CD8-positive, alpha-beta memory T cell (primary cell): ENCODE measurements around the gene POU3F3. TPM values are rescaled to one million over a fixed set of nuclear protein-coding genes. Genes with fewer than 3 reads are reported as not detected.

Experiments used
- CTCF ChIA-PET: fragments of 350-600 bp; sonication (Branson Sonifier 250); formaldehyde crosslinking; loops from one replicate; lab custom pipeline; 2021; ENCODE audit warnings: antibody characterized with exemption; lab: Charles Lee
- POLR2A ChIA-PET: fragments of 350-600 bp; sonication (Branson Sonifier 250); formaldehyde crosslinking; loops from one replicate; lab custom pipeline; 2021; ENCODE audit warnings: antibody characterized with exemption; lab: Charles Lee
- DNase-seq, 5 donors: peaks; one replicate each; pipeline versions ENCODE4 v3.0.0 to v3.0.0-alpha.2; 2020 to 2022; ENCODE audit warnings: mixed read lengths in 1 of 5
- H3K27ac ChIP-seq: one replicate; pipeline ENCODE4 v1.7.0; 2013; ENCODE audit warnings: low read depth, mild to moderate bottlenecking, low read length, moderate library complexity
- H3K27me3 ChIP-seq: 2 replicates; pipeline ENCODE4 v1.7.0; 2013; ENCODE audit warnings: low read length, mild to moderate bottlenecking; ENCODE audit not compliant: insufficient read depth, poor library complexity, severe bottlenecking
- H3K36me3 ChIP-seq: 2 replicates; pipeline ENCODE4 v1.7.0; 2013; ENCODE audit warnings: mild to moderate bottlenecking, low read length, moderate library complexity; ENCODE audit not compliant: insufficient read depth
- H3K4me1 ChIP-seq: 2 replicates; pipeline ENCODE4 v1.7.0; 2013; ENCODE audit warnings: mild to moderate bottlenecking, low read length, moderate library complexity; ENCODE audit not compliant: insufficient read depth
- H3K4me3 ChIP-seq: 2 replicates; pipeline ENCODE4 v1.7.0; 2013; ENCODE audit warnings: mild to moderate bottlenecking, low read length
- H3K9me3 ChIP-seq: 2 replicates; pipeline ENCODE4 v1.7.0; 2013; ENCODE audit warnings: mild to moderate bottlenecking, low read length
- H3K27ac Mint-ChIP-seq, 8 donors: one replicate each; pipeline ENCODE4 v1.8.0; 2020 to 2021; ENCODE audit warnings: mixed read lengths in 8 of 8, mild to moderate bottlenecking in 6 of 8, inconsistent platforms in 3 of 8, moderate library complexity in 3 of 8
- H3K27me3 Mint-ChIP-seq, 2 donors: one replicate each; pipeline ENCODE4 v1.8.0; 2020 to 2021; ENCODE audit warnings: mixed read lengths in 2 of 2, mild to moderate bottlenecking in 1 of 2, moderate library complexity in 1 of 2
- H3K36me3 Mint-ChIP-seq, 3 donors: one replicate each; pipeline ENCODE4 v1.8.0; 2020 to 2021; ENCODE audit warnings: mixed read lengths in 3 of 3, inconsistent platforms in 1 of 3, mild to moderate bottlenecking in 1 of 3
- H3K4me1 Mint-ChIP-seq, 3 donors: one replicate each; pipeline ENCODE4 v1.8.0; 2020 to 2021; ENCODE audit warnings: mixed read lengths in 3 of 3, inconsistent platforms in 1 of 3, mild to moderate bottlenecking in 1 of 3
- H3K4me3 Mint-ChIP-seq, 7 donors: one replicate each; pipeline ENCODE4 v1.8.0; 2020 to 2021; ENCODE audit warnings: mixed read lengths in 7 of 7, mild to moderate bottlenecking in 6 of 7, moderate library complexity in 4 of 7, inconsistent platforms in 2 of 7
- H3K9me3 Mint-ChIP-seq, 5 donors: one replicate each; pipeline ENCODE4 v1.8.0; 2020 to 2022; ENCODE audit warnings: mixed read lengths in 5 of 5, mild to moderate bottlenecking in 3 of 5, moderate library complexity in 2 of 5, inconsistent platforms in 1 of 5
- polyA plus RNA-seq: library from polyadenylated mRNA; unstranded; fragments of 300-500 nt; fragmentation: Illumina TruSeq; gene quantifications from one replicate; pipeline ENCODE4 v1.2.3, GENCODE V29; 2021
- total RNA-seq, 2 experiments: library from RNA; stranded (reverse); gene quantifications; one replicate each; pipeline ENCODE4 v1.2.3, GENCODE V29; 2021

POU3F3 gene
- total and polyA plus RNA-seq, 3 experiments from 2014 or later: not detected

DNA sequence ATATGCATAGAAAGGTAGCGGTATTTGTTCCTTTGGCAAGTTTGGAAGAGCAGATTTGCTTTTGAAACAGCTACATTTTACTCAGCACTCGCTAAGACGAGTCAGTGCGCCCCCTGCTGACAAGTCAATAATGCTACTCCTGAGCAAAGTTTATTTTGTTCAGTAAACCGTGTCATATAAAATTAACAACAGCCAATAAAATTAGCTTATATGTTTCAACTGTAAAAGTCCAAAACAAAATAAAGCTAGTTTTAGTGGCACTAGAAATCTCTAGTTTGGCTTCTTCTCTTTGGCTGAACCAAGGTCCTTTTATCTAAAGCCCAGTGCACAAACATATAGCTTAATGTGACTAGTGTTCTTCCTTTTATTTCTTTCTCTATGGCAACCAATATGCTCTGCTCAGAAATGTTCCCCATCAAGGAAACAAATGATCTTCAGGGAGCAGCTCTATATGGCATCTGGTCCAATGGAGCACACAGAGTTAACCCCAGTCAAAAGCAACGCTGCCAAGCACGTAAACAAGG, 4.2 kb upstream of the POU3F3 start:
- H3K27ac ChIP-seq: no peak overlapping the region
- Mint-ChIP-seq H3K4me3 (peak overlapping the region in 1 of 7 donors; percentile 17), H3K27ac (peak overlapping the region in 1 of 8 donors; percentile 11), H3K9me3 (peaks cover 0 to 14% (median 8%) of the 10 kb centered on the region in 5 donors), H3K27me3 (peaks cover 83 to 91% of the 10 kb centered on the region in 2 donors), H3K36me3 (no peaks in the 10 kb centered on the region), H3K4me1 (peaks cover 35 to 40% (median 37%) of the 10 kb centered on the region in 3 donors)
- H3K9me3 ChIP-seq: no peaks in the 10 kb centered on the region
- no peak overlapping the region for H3K4me3 ChIP-seq
- DNase-seq: peak in 2 of 5 donors; percentile 20 to 29
- peaks cover 49% of the 10 kb centered on the region for H3K27me3 ChIP-seq
- H3K4me1 ChIP-seq: peaks cover 8% of the 10 kb centered on the region
- H3K36me3 ChIP-seq: no peaks in the 10 kb centered on the region
- POLR2A ChIA-PET: no interaction called here
- CTCF ChIA-PET: no interaction called here

DNA sequence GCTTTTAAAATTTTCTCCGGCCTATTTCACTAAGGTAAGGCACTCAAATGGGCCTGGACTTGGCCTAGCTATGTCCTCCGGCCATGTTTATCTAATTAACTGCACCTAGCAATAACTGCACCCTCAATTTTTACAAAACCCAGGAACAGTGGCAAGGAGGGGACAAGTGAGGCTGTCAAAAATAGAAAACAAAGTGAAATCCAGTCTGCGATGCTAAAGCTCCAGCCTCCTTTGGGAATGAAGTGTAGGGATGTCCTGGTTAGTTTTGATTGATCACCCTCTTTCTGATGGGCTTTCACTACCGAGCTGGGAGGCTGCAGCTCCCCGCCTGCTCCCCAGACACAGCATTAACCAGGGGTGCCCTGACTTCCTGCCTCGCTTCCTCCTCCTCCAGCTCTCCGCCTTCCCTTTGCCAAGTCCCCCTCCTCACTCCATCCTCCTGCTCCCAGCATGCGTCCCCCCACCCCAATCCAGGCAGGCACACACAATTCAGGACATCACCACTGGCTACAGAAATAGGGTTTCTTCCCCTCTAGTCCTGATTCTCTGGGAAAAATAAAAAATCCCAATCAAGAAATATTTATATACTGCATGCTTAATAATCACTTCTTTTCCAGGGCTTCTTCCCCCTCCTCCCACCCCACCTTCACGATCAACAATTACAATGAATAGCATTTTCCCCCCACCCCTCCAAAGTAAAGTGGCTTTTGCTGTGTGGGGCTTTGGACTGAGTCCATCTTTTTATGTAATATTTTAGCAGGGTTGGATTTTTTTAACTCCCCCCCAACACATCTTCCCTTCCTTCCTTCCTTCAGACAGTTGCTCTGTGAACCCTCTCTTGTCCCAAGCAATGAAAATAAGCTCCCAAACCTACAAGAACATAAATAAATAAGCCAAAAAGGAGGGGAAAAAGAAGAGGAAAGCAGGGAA, 3.3 kb upstream of the POU3F3 start:
- Histone ChIP-seq H3K36me3 (no peaks in the 10 kb centered on the region), H3K27ac (no peak overlapping the region), H3K27me3 (peaks cover 44% of the 10 kb centered on the region), H3K4me1 (peaks cover 10% of the 10 kb centered on the region), H3K4me3 (no peak overlapping the region), H3K9me3 (no peaks in the 10 kb centered on the region)
- peaks cover 77 to 88% of the 10 kb centered on the region in 2 donors for H3K27me3 Mint-ChIP-seq
- POLR2A ChIA-PET: no interaction called here
- H3K4me3 Mint-ChIP-seq: peak overlapping the region in 2 of 7 donors; percentile 17 to 65
- peaks cover 0 to 15% (median 6%) of the 10 kb centered on the region in 5 donors for H3K9me3 Mint-ChIP-seq
- CTCF ChIA-PET: no interaction called here
- peaks cover 33 to 37% (median 34%) of the 10 kb centered on the region in 3 donors for H3K4me1 Mint-ChIP-seq
- no peak overlapping the region for H3K27ac Mint-ChIP-seq
- no peak for DNase-seq
- no peaks in the 10 kb centered on the region for H3K36me3 Mint-ChIP-seq

DNA sequence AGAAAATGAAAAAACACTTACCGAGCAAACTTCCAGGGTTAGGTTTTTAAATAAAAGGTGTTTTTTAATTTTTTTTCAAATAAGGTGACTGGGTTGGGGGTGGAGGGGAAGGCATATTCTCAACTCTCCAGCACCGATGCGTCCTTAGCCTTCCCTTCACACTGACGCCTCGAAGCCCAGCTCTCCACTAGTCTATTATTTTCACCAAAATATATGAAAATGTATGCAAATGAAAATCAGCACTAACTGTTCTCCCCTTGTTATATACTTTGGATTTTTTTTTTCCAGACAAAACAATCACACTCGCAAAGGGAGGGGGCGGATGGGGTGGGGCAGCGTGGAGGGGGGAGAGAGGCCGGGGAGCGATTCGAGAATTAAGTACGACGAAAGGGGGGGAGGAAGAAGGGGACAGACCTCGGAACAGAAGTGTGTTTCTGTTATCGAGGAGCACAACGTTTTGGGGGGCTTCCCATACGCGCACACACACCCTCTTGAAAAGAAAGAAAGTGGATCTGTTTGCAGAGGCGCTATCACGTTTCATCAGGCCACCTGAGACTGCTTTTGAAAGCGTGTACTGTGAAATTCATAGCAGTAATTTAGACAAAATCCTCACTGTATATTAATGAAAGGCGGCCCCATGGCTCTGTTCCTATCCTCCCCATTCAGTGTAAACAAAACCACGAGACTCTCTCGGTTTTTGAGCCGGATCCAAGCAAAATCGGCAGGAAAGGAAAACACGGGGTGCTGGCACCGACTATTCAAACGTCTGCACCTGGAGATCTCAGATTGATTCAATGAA, 2.4 kb upstream of the POU3F3 start:
- ChIA-PET POLR2A (no interaction called here), CTCF (no interaction called here)
- Histone ChIP-seq H3K4me3 (no peak overlapping the region), H3K9me3 (no peaks in the 10 kb centered on the region), H3K27me3 (peaks cover 44% of the 10 kb centered on the region), H3K36me3 (no peaks in the 10 kb centered on the region), H3K4me1 (peaks cover 10% of the 10 kb centered on the region), H3K27ac (no peak overlapping the region)
- peaks cover 72 to 81% of the 10 kb centered on the region in 2 donors for H3K27me3 Mint-ChIP-seq
- no peak for DNase-seq
- peak overlapping the region in 2 of 8 donors; percentile 43 to 82 for H3K27ac Mint-ChIP-seq
- H3K4me1 Mint-ChIP-seq: peaks cover 33 to 39% (median 34%) of the 10 kb centered on the region in 3 donors
- H3K36me3 Mint-ChIP-seq: no peaks in the 10 kb centered on the region
- H3K4me3 Mint-ChIP-seq: peak overlapping the region; percentile 20 to 93 (median 85)
- peaks cover 0 to 15% (median 6%) of the 10 kb centered on the region in 5 donors for H3K9me3 Mint-ChIP-seq

DNA sequence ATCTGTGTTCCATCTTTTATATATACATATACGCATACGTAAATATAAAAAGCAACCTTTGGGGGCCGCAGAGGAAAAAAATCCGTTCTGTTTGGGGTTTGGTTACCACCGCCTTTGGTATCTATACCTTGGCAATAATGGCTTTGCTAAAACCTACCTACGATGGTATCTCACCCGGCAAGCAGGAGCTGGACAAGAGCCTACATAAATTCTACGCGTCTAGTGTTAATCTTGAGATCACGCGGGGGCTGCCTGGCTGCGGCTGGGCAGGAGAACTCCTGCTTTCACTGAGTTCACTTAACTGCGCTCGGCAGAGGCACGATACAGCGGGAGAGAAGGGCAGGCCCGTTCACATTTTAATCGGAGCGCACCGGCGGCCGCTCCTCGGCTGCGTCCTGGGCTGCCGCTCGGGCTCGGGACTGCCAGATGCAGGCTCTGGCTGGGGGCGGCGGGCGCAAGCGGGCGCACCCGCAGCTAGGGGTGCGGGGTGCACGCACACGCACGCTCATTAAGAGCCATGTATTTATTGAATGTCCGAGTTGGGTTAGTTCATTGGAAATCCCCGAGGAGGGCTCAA, 1.7 kb upstream of the POU3F3 start:
- POLR2A ChIA-PET: no interaction called here
- Mint-ChIP-seq H3K36me3 (no peaks in the 10 kb centered on the region), H3K27ac (peak overlapping the region in 2 of 8 donors; percentile 60 to 82), H3K4me1 (peaks cover 36 to 44% (median 37%) of the 10 kb centered on the region in 3 donors), H3K4me3 (peak overlapping the region; percentile 81 to 93 (median 87)), H3K27me3 (peaks cover 71 to 78% of the 10 kb centered on the region in 2 donors), H3K9me3 (peaks cover 0 to 15% (median 8%) of the 10 kb centered on the region in 5 donors)
- no peak overlapping the region for H3K27ac ChIP-seq
- H3K4me1 ChIP-seq: peaks cover 12% of the 10 kb centered on the region
- CTCF ChIA-PET: no interaction called here
- no peaks in the 10 kb centered on the region for H3K9me3 ChIP-seq
- H3K4me3 ChIP-seq: no peak overlapping the region
- DNase-seq: no peak
- H3K36me3 ChIP-seq: no peaks in the 10 kb centered on the region
- peaks cover 41% of the 10 kb centered on the region for H3K27me3 ChIP-seq

DNA sequence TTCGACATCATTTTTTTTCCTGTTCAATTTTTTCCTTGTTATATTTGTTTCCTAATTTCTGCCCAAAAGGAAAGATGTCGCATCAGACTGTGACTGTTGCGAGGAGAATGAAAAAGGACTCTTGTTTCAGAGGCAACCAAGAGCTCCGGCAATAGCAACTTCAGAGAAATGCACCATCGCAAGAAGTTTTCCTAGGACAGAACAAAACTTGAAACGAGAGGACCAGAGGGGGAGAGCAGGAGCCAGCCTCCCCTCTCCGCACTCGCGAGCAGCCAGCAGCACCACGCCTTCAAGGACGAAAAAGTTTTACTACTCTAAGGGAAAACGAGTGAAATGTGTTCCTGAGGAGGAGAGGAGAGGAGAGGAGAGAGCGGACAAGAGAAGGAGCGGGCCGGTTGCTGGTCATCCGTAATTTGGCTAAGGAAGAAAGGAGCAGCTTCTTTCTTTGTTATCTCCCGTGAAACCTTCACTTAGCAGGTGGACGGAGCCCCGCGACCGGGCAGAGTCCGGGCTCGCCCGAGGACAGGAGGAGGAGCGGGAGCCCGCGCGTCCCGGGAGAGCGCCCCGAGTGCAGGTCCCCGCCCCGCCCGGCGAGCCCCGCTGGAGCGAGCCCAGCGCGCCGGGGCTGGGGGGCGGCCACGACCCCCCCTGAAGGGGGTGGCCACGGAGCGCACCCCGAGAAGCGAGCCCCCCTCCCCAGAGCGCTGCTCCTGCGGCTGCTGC, 744 bp downstream of the POU3F3 start:
- DNase-seq: no peak
- Mint-ChIP-seq H3K27ac (peak overlapping the region in 2 of 8 donors; percentile 49 to 70), H3K27me3 (peaks cover 69 to 76% of the 10 kb centered on the region in 2 donors), H3K4me1 (peaks cover 42 to 52% (median 43%) of the 10 kb centered on the region in 3 donors), H3K9me3 (peaks cover 9 to 29% (median 25%) of the 10 kb centered on the region in 5 donors), H3K4me3 (peak overlapping the region; percentile 74 to 93 (median 79)), H3K36me3 (peaks cover 0 to 8% (median 0%) of the 10 kb centered on the region in 3 donors)
- no peaks in the 10 kb centered on the region for H3K9me3 ChIP-seq
- H3K27me3 ChIP-seq: peaks cover 56% of the 10 kb centered on the region
- H3K4me3 ChIP-seq: no peak overlapping the region
- POLR2A ChIA-PET: no interaction called here
- CTCF ChIA-PET: no interaction called here
- no peak overlapping the region for H3K27ac ChIP-seq
- peaks cover 17% of the 10 kb centered on the region for H3K4me1 ChIP-seq
- H3K36me3 ChIP-seq: no peaks in the 10 kb centered on the region

DNA sequence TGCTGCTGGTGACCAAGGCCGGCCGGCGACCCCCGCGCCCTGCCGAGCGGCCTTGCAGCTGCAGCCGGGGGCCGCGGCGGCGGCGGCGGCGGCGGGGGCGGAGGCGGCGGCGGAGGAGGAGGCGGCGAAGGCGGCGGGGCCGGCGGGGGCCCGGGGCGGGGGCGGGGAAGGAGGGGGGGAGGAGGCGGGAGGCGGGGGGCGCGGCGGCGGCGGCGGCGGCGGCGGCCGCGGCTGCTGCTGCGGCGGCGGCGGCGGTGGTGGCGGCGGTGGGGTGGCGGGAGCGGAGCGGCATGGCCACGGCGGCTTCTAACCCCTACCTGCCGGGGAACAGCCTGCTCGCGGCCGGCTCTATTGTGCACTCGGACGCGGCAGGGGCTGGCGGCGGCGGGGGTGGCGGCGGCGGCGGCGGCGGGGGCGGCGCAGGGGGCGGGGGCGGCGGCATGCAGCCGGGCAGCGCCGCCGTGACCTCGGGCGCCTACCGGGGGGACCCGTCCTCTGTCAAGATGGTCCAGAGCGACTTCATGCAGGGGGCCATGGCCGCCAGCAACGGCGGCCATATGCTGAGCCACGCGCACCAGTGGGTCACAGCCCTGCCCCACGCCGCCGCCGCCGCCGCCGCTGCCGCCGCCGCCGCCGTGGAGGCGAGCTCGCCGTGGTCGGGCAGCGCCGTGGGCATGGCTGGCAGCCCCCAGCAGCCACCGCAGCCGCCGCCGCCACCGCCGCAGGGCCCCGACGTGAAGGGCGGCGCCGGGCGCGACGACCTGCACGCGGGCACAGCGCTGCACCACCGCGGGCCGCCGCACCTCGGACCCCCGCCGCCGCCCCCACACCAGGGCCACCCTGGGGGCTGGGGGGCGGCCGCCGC, 1.5 kb downstream of the POU3F3 start:
- Mint-ChIP-seq H3K4me1 (peaks cover 40 to 52% (median 43%) of the 10 kb centered on the region in 3 donors), H3K27ac (no peak overlapping the region), H3K4me3 (no peak overlapping the region), H3K9me3 (peaks cover 9 to 34% (median 30%) of the 10 kb centered on the region in 5 donors), H3K36me3 (peaks cover 0 to 8% (median 0%) of the 10 kb centered on the region in 3 donors), H3K27me3 (peaks cover 69 to 76% of the 10 kb centered on the region in 2 donors)
- Histone ChIP-seq H3K36me3 (no peaks in the 10 kb centered on the region), H3K27me3 (peaks cover 55% of the 10 kb centered on the region), H3K4me3 (no peak overlapping the region), H3K9me3 (no peaks in the 10 kb centered on the region), H3K4me1 (peaks cover 17% of the 10 kb centered on the region), H3K27ac (no peak overlapping the region)
- ChIA-PET POLR2A (no interaction called here), CTCF (no interaction called here)
- DNase-seq: no peak
